ENCODE measurements around the gene OSER1. TPM values are rescaled to one million over a fixed set of nuclear protein-coding genes. Genes with fewer than 3 reads are reported as not detected.

The OSER1 gene
- total RNA-seq, 1 experiment from 2014 or later = 35.7 TPM

- no peak overlapping the region for H3K56ac ChIP-seq (ENCODE audit: insufficient read length, low read depth, low read length)
- no peak overlapping the region for H2BK20ac ChIP-seq (ENCODE audit: low read depth, low read length, poor library complexity, severe bottlenecking)
- Mint-ChIP-seq H3K27ac (no peak overlapping the region), H3K4me3 (no peak overlapping the region), H3K9me3 (no peaks in the 10 kb centered on the region), H3K4me1 (no peaks in the 10 kb centered on the region), H3K27me3 (ENCODE audit: low read depth) (no peaks in the 10 kb centered on the region), H3K36me3 (ENCODE audit: insufficient read depth in 1 of 3, low read depth in 3 of 3) (peaks cover 37 to 79% (median 73%) of the 10 kb centered on the region in 3 experiments; a peak in 6 of 7 replicates)
- H2AFZ ChIP-seq (ENCODE audit: low read length) = no peak overlapping the region
- no peaks in the 10 kb centered on the region for H3K4me1 ChIP-seq (ENCODE audit: insufficient read depth, low read length)
- no peak overlapping the region for H2AK5ac ChIP-seq (ENCODE audit: insufficient read length, low read length)
- H3K18ac ChIP-seq (ENCODE audit: insufficient read length, low read depth, low read length) = no peak overlapping the region
- H4K20me1 ChIP-seq (ENCODE audit: control insufficient read depth, insufficient read depth, insufficient read length) = no peaks in the 10 kb centered on the region
- no peaks in the 10 kb centered on the region for H3K23me2 ChIP-seq (ENCODE audit: insufficient read length, low read depth, low read length, poor library complexity, severe bottlenecking)
- no peak for TF ChIP-seq CTCF (conservative IDR thresholded peaks at IDR 0.05)
- no peak overlapping the region for H3K4ac ChIP-seq (ENCODE audit: low read depth, low read length)
- H3K27ac ChIP-seq (ENCODE audit: insufficient read length, low read depth, low read length) = no peak overlapping the region
- H3K9me3 ChIP-seq (ENCODE audit: control insufficient read depth, low read depth, low read length) = no peaks in the 10 kb centered on the region
- DNase-seq = no peak
- no peak overlapping the region for H3K23ac ChIP-seq (ENCODE audit: insufficient read length, low read depth, low read length)
- no peak overlapping the region for H2BK5ac ChIP-seq (ENCODE audit: insufficient read length, low read length)
- no peak overlapping the region for H3K4me2 ChIP-seq (ENCODE audit: insufficient read depth, insufficient read length, low read length)
- H3K79me2 ChIP-seq (ENCODE audit: insufficient read depth, low read length) = no peaks in the 10 kb centered on the region; the same call in 1 of the 2 replicates
- no peak overlapping the region for H4K8ac ChIP-seq (replicated peaks; ENCODE audit: insufficient read length, low read depth, low read length)
- H2BK120ac ChIP-seq (ENCODE audit: low read depth, low read length, poor library complexity, severe bottlenecking) = no peak overlapping the region
- no peak overlapping the region for H2BK15ac ChIP-seq (ENCODE audit: low read depth, low read length)
- WGBS (ENCODE audit: extremely low coverage, insufficient read length, low lambda C conversion rate) = no CpG with 5 or more reads among the region's 2 CpGs
- no peak overlapping the region for H4K91ac ChIP-seq (ENCODE audit: insufficient read length, low read depth, low read length)
- peaks cover 2% of the 10 kb centered on the region for H3K79me1 ChIP-seq (ENCODE audit: insufficient read depth, low read depth, low read length, poor library complexity, severe bottlenecking)
- H3T11ph ChIP-seq (ENCODE audit: low read length) = no peak overlapping the region
- no peak overlapping the region for H4K5ac ChIP-seq (ENCODE audit: insufficient read length, low read depth, low read length)
- no peak overlapping the region for H2BK12ac ChIP-seq (ENCODE audit: insufficient read length, low read depth, low read length)
- no peak overlapping the region for H3K14ac ChIP-seq (ENCODE audit: insufficient read depth, low read length)
- no peaks in the 10 kb centered on the region for H3K27me3 ChIP-seq (ENCODE audit: insufficient read depth, low read length)
- H3K9ac ChIP-seq (ENCODE audit: extremely low read depth, insufficient read length, low read length) = no peak overlapping the region
Observed at GRCh38 chr20:44200983-44201382, 9.6 kb downstream of the OSER1 start.
